SK-N-MC (cell line): ENCODE measurements around the gene TUT7.
"Not testable (repeated sequence)": the region's sequence is repeated elsewhere in the genome, so short reads cannot be mapped to it uniquely, and the experiment has no call there.

Experiments
- DNase-seq: peaks from one replicate; pipeline ENCODE4 v3.0.0-alpha.2; 2011; ENCODE audit warnings: low read depth, low spot score
- H3K27ac ChIP-seq: fragments of 200-600 bp; sonication (generic); 2 replicates; pipeline ENCODE4 v1.5.1; 2016; ENCODE audit warnings: mixed run types
- H3K36me3 ChIP-seq: fragments of 200-600 bp; sonication (generic); 2 replicates; pipeline ENCODE4 v1.6.1; 2017; ENCODE audit warnings: antibody characterized with exemption, low read length, mixed read lengths; ENCODE audit not compliant: insufficient read depth
- H3K4me3 ChIP-seq: fragments of 200-600 bp; sonication (generic); 2 replicates; pipeline ENCODE4 v1.5.1; 2016
- H3K9ac ChIP-seq: fragments of 200-600 bp; sonication (generic); 2 replicates; pipeline ENCODE4 v1.8.0; 2017; ENCODE audit warnings: mixed run types, mixed read lengths; ENCODE audit not compliant: insufficient read length
- H3K9me3 ChIP-seq: fragments of 200-600 bp; sonication (generic); 2 replicates; pipeline ENCODE4 v1.6.1; 2017; ENCODE audit warnings: low read depth, mild to moderate bottlenecking, antibody characterized with exemption, low read length, moderate library complexity, mixed read lengths
- EZH2 ChIP-seq: fragments of 200-600 bp; sonication (generic); IDR thresholded peaks from one replicate; pipeline ENCODE4 v1.6.1; 2017; ENCODE audit warnings: antibody characterized with exemption
- FOXP2 ChIP-seq: optimal IDR thresholded peaks from 2 replicates; pipeline ENCODE3; 2011; ENCODE audit warnings: mild to moderate bottlenecking, moderate library complexity; ENCODE audit not compliant: insufficient read depth; ENCODE audit errors: extremely low read length, control extremely low read depth
- POLR2AphosphoS5 ChIP-seq: IDR thresholded peaks from 2 replicates; pipeline ENCODE4 v1.6.1; 2012; ENCODE audit warnings: mild to moderate bottlenecking, low read depth, low read length, borderline replicate concordance

The TUT7 gene

GRCh38 chr9:86324308-86324707 lies 29.9 kb downstream of the TUT7 start:
- H3K36me3 ChIP-seq = peaks cover 85% of the 10 kb centered on the region
- H3K9me3 ChIP-seq = no peaks in the 10 kb centered on the region
- no peak for TF ChIP-seq EZH2
- no peak for TF ChIP-seq POLR2AphosphoS5
- TF ChIP-seq FOXP2 = no peak
- no peak for DNase-seq
- H3K4me3 ChIP-seq = no peak overlapping the region
- H3K27ac ChIP-seq = no peak overlapping the region
- H3K9ac ChIP-seq = no peak overlapping the region

GRCh38 chr9:86322973-86323644 lies 31.1 kb downstream of the TUT7 start:
- peaks cover 90% of the 10 kb centered on the region for H3K36me3 ChIP-seq

GRCh38 chr9:86321373-86321772 lies 32.8 kb downstream of the TUT7 start:
- H3K4me3 ChIP-seq = no peak overlapping the region
- H3K9me3 ChIP-seq = no peaks in the 10 kb centered on the region
- H3K9ac ChIP-seq = no peak overlapping the region
- no peak overlapping the region for H3K27ac ChIP-seq
- TF ChIP-seq EZH2 = no peak
- no peak for DNase-seq
- H3K36me3 ChIP-seq = peaks cover 92% of the 10 kb centered on the region

More at GRCh38 chr9:86322973-86323644, 31.1 kb downstream of the TUT7 start:
- Histone ChIP-seq H3K9ac (no peak overlapping the region), H3K27ac (no peak overlapping the region), H3K4me3 (no peak overlapping the region), H3K9me3 (no peaks in the 10 kb centered on the region)
- no peak for TF ChIP-seq FOXP2
- no peak for DNase-seq

GRCh38 chr9:86318187-86318586 lies 36.0 kb downstream of the TUT7 start:
- Histone ChIP-seq H3K4me3 (no peak overlapping the region), H3K9me3 (no peaks in the 10 kb centered on the region), H3K9ac (no peak overlapping the region), H3K36me3 (peaks cover 83% of the 10 kb centered on the region), H3K27ac (no peak overlapping the region)
- DNase-seq = no peak
- TF ChIP-seq POLR2AphosphoS5 = no peak
- TF ChIP-seq FOXP2 = no peak
- TF ChIP-seq EZH2 = no peak

- Histone ChIP-seq H3K36me3 (peaks cover 66% of the 10 kb centered on the region), H3K27ac (no peak overlapping the region), H3K9ac (no peak overlapping the region), H3K4me3 (no peak overlapping the region), H3K9me3 (no peaks in the 10 kb centered on the region)
- DNase-seq = no peak
- no peak for TF ChIP-seq FOXP2
Observed at GRCh38 chr9:86315078-86315477, 39.1 kb downstream of the TUT7 start.

- H3K36me3 ChIP-seq = peaks cover 65% of the 10 kb centered on the region
- H3K4me3 ChIP-seq, H3K27ac ChIP-seq, H3K9me3 ChIP-seq, H3K9ac ChIP-seq, DNase-seq: not testable (repeated sequence)
Observed at GRCh38 chr9:86312959-86313358, 41.3 kb downstream of the TUT7 start.

GRCh38 chr9:86308687-86309086 lies 45.5 kb downstream of the TUT7 start:
- DNase-seq = no peak
- H3K4me3 ChIP-seq = no peak overlapping the region
- H3K27ac ChIP-seq = no peak overlapping the region
- no peaks in the 10 kb centered on the region for H3K9me3 ChIP-seq
- TF ChIP-seq FOXP2 (no peak), EZH2 (no peak), POLR2AphosphoS5 (no peak)
- H3K36me3 ChIP-seq = peaks cover 65% of the 10 kb centered on the region
- H3K9ac ChIP-seq = no peak overlapping the region

GRCh38 chr9:86304236-86304730 lies 49.9 kb downstream of the TUT7 start:
- TF ChIP-seq POLR2AphosphoS5 (no peak), FOXP2 (no peak), EZH2 (no peak)
- Histone ChIP-seq H3K36me3 (peaks cover 74% of the 10 kb centered on the region), H3K27ac (no peak overlapping the region), H3K9ac (no peak overlapping the region), H3K9me3 (no peaks in the 10 kb centered on the region), H3K4me3 (no peak overlapping the region)
- no peak for DNase-seq

GRCh38 chr9:86303316-86303975 lies 50.8 kb downstream of the TUT7 start:
- H3K4me3 ChIP-seq = no peak overlapping the region
- DNase-seq = no peak
- TF ChIP-seq POLR2AphosphoS5 (no peak), EZH2 (no peak), FOXP2 (no peak)
- no peak overlapping the region for H3K27ac ChIP-seq
- H3K36me3 ChIP-seq = peaks cover 75% of the 10 kb centered on the region
- H3K9ac ChIP-seq = no peak overlapping the region
- H3K9me3 ChIP-seq = no peaks in the 10 kb centered on the region
